ENCODE data around the gene RHEB.

DNA sequence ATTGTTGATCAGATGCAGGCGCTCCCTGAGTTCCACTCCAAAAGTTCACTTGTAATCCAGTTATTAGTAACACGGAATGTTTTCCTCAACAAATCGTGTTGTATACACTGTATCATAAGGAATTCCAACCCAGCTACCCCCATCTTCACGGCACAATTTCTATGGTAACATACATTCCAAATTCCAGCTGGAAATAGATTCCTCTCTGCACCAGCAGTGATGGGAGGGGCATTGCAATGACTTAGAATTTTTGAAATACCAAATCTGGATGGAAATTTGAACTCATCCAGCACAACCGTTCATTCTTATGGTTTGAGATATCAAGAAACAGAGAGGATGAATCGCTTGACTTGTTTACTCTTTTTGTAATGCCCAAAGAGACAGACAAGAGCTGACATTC, 38.9 kb upstream of the RHEB start:
- TF ChIP-seq CTCF (IDR thresholded peaks at IDR 0.05; ENCODE audit: poor library complexity, severe bottlenecking) (no peak), RAD21 (conservative IDR thresholded peaks at IDR 0.05) (no peak), EZH2 (IDR thresholded peaks at IDR 0.05; ENCODE audit: borderline replicate concordance, insufficient read depth, low read length, poor library complexity, severe bottlenecking) (no peak), POLR2AphosphoS5 (IDR thresholded peaks at IDR 0.05) (no peak)

All from neural cell (in vitro differentiated cells).